ENCODE measurements around the gene DYNC1H1. TPM values are rescaled to one million over a fixed set of nuclear protein-coding genes. Genes with fewer than 3 reads are reported as not detected.

Gene DYNC1H1
- total RNA-seq, 1 experiment from 2014 or later, result 438 TPM

DNA sequence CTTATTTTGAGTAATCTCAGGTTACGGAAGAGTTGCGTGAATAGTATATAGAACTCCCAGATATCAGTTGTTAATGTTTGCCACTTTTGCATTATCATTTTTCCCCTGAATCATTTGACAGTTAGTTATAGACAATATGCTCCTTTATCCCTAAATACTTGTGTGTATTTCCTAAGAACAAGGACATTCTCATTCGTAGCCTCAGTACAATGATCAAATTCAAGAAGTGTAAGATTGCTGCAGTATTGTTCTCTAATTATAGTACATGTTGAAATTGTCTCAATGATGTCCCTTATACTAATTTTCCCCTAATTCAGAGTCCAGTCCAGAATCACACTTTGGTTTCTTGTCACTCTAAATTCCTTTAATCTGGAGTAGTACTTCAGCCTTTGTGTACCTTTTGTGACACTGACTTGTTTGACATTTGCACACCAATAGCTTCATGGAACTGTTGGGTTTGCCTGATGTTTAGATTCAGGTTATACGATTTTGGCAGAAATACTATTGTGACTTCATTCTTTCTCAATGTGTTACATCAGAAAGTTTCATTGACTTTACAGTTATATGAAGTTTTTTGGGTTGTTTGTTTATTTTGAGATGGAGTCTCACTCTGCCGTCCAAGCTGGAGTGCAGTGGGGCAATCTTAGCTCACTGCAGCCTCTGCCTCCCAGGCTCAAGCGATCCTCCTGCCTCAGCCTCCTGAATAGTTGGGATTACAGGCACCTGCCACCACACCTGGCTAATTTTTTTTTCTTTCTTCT is 13.1 kb downstream of the DYNC1H1 start:
- Mint-ChIP-seq H3K4me3 (no peak overlapping the region), H3K4me1 (peaks cover under 1% of the 10 kb centered on the region; the same call in 1 of the 2 replicates), H3K27ac (no peak overlapping the region), H3K27me3 (ENCODE audit: low read depth) (no peaks in the 10 kb centered on the region), H3K9me3 (no peaks in the 10 kb centered on the region), H3K36me3 (peaks cover 52% of the 10 kb centered on the region)
- TF ChIP-seq SP1 (CRISPR knock-in tag; conservative IDR thresholded peaks at IDR 0.05) (no peak), ZNF671 (CRISPR knock-in tag; IDR thresholded peaks at IDR 0.05) (no peak), ERG (CRISPR knock-in tag; IDR thresholded peaks at IDR 0.05) (no peak), IRF2 (CRISPR knock-in tag; IDR thresholded peaks at IDR 0.05; ENCODE audit: borderline replicate concordance, low read depth) (no peak), KAT7 (CRISPR knock-in tag; IDR thresholded peaks at IDR 0.05; ENCODE audit: borderline replicate concordance) (no peak), ZNF219 (CRISPR knock-in tag; IDR thresholded peaks at IDR 0.05; ENCODE audit: borderline replicate concordance) (no peak), ZNF317 (CRISPR knock-in tag; IDR thresholded peaks at IDR 0.05; ENCODE audit: borderline replicate concordance, low read depth) (no peak), NFATC4 (CRISPR knock-in tag; IDR thresholded peaks at IDR 0.05) (no peak), ATF3 (CRISPR knock-in tag; conservative IDR thresholded peaks at IDR 0.05) (no peak), SMAD3 (CRISPR knock-in tag; IDR thresholded peaks at IDR 0.05; ENCODE audit: borderline replicate concordance) (no peak), ZNF416 (CRISPR knock-in tag; IDR thresholded peaks at IDR 0.05) (no peak), E2F5 (CRISPR knock-in tag; IDR thresholded peaks at IDR 0.05) (no peak), MXD4 (CRISPR knock-in tag; IDR thresholded peaks at IDR 0.05; ENCODE audit: borderline replicate concordance) (no peak), E2F4 (CRISPR knock-in tag; IDR thresholded peaks at IDR 0.05; ENCODE audit: borderline replicate concordance, low read depth) (no peak), ZNF121 (CRISPR knock-in tag; IDR thresholded peaks at IDR 0.05) (no peak), ELF4 (CRISPR knock-in tag; IDR thresholded peaks at IDR 0.05; ENCODE audit: low read depth) (no peak), JAZF1 (CRISPR knock-in tag; IDR thresholded peaks at IDR 0.05) (no peak), NFYB (CRISPR knock-in tag; conservative IDR thresholded peaks at IDR 0.05; ENCODE audit: low read depth) (no peak)
- TF ChIP-seq, protein P1, sequence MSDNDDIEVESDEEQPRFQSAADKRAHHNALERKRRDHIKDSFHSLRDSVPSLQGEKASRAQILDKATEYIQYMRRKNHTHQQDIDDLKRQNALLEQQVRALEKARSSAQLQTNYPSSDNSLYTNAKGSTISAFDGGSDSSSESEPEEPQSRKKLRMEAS (CRISPR knock-in tag; IDR thresholded peaks at IDR 0.05), result no peak
- POLR2A ChIA-PET, result no interaction called here
- CTCF ChIA-PET, result no interaction called here
- no peak for ATAC-seq
- no peak for DNase-seq (ENCODE audit: low spot score)

DNA sequence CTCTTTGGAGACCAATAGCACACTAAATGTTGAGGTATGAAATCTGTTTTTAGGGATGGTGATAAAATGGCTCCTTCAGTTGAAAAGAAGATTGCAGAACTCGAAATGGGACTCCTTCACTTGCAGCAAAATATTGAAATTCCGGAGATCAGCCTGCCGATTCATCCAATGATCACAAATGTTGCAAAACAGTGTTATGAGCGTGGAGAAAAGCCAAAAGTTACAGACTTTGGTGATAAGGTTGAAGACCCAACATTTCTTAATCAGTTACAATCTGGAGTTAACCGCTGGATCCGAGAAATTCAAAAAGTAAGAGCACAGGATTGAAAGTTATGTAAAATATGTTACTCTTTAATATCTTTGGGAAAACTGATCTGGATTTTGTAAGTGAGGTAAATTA is 15.3 kb downstream of the DYNC1H1 start:
- Mint-ChIP-seq H3K27ac (no peak overlapping the region), H3K4me3 (no peak overlapping the region), H3K4me1 (no peaks in the 10 kb centered on the region), H3K36me3 (peaks cover 67% of the 10 kb centered on the region), H3K27me3 (ENCODE audit: low read depth) (no peaks in the 10 kb centered on the region), H3K9me3 (no peaks in the 10 kb centered on the region)
- POLR2A ChIA-PET, result no interaction called here
- CTCF ChIA-PET, result interaction anchor here (0.5 kb wide), 1 partner anchor 1152 kb away, joined by 3 read pairs; no protein-coding TSS in a partner anchor
- ATAC-seq, result no peak
- DNase-seq (ENCODE audit: low spot score), result no peak
- TF ChIP-seq ETV6 (CRISPR knock-in tag; IDR thresholded peaks at IDR 0.05) (no peak), HMGA2 (CRISPR knock-in tag; IDR thresholded peaks at IDR 0.05) (no peak), EMX1 (CRISPR knock-in tag; IDR thresholded peaks at IDR 0.05) (no peak), NFE2L1 (CRISPR knock-in tag; IDR thresholded peaks at IDR 0.05) (no peak), ZNF138 (CRISPR knock-in tag; conservative IDR thresholded peaks at IDR 0.05) (no peak), RELA (CRISPR knock-in tag; IDR thresholded peaks at IDR 0.05; ENCODE audit: borderline replicate concordance) (no peak), TCF7 (CRISPR knock-in tag; IDR thresholded peaks at IDR 0.05; ENCODE audit: low read depth) (no peak), NR2C2 (CRISPR knock-in tag; IDR thresholded peaks at IDR 0.05) (no peak), ZNF232 (CRISPR knock-in tag; IDR thresholded peaks at IDR 0.05) (no peak), PRRX2 (CRISPR knock-in tag; IDR thresholded peaks at IDR 0.05) (no peak), ZNF423 (CRISPR knock-in tag; IDR thresholded peaks at IDR 0.05) (no peak), ZNF317 (CRISPR knock-in tag; IDR thresholded peaks at IDR 0.05; ENCODE audit: borderline replicate concordance, low read depth) (no peak)
- TF ChIP-seq, protein P2, sequence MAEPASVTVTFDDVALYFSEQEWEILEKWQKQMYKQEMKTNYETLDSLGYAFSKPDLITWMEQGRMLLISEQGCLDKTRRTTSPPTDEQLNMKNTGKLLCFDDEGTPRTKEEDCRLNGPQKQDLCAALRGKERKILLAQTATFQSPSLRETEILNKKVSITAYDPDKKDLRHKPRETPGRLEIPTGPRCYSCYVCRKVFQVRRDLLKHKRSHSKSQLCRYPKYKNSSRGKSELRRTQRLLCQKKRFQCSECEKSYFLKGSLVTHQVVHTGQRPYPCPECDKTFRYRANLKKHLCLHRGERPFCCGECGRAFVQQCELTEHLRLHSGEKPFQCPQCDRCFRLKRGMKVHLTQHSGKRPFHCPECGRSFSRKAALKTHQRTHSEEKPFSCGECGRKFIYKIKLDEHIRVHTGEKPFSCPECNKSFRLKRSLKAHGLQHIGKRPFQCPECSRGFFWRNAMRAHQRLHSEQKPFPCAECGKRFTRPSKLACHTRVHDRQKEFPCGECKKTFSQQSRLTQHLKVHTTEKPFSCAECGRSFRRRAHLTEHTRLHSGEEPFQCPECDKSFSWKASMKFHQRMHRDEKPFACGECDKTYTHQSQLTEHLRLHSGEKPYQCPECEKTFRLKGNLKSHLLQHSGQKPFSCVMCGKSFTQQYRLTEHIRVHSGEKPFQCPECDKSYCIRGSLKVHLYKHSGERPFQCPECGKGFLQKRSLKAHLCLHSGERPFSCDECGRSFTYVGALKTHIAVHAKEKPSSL (CRISPR knock-in tag; conservative IDR thresholded peaks at IDR 0.05), result no peak
